GM21390 (cell line): ENCODE results near the gene ACAD9.
"Not testable (repeated sequence)": the region's sequence is repeated elsewhere in the genome, so short reads cannot be mapped to it uniquely, and the experiment has no call there.

Experiments
- ATAC-seq: cut with Tn5 transposase; IDR thresholded peaks from one replicate; pipeline ENCODE4 v1.9.1; 2021; ENCODE audit not compliant: unreplicated experiment

ACAD9 gene

DNA sequence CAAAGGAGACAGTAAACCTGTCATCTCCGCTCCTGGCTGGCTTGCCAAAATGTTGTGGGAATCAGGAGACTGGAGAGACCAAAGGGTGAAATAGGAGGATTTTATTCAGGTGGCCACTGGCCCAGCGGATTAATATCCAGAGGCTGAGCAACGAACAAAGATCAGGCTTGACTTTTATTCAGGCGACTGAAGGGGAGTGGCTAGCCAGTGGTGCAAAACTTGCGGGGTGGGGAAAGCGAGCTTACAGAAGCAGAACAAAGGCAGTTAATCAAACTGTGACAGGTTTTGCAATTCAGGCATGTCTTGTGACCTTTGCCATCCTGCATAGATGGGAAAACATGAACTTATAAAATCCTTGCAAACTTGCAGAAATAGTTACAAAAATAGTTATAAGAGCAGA is 19.8 kb upstream of the ACAD9 start:
- no peak for ATAC-seq

DNA sequence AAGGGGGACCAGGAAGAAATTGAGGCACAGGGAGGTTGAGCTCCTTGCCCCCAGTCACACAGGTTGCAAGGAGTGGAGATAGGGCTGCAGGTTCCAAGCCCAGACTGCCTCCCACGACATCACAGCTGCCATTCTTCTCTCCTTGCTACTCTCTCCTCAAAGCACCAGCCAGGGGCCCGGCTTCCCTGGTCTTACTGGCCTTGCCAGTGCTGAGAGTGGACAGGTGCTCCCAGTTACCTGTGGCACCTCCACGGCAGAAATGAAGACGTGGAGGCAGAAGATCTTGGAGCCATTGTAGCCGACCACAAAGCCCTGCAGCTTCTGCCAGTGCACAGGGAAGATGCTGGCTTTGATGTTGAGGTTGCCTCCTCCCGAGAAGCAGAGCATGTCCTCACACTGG is 17.9 kb upstream of the ACAD9 start:
- no peak for ATAC-seq

DNA sequence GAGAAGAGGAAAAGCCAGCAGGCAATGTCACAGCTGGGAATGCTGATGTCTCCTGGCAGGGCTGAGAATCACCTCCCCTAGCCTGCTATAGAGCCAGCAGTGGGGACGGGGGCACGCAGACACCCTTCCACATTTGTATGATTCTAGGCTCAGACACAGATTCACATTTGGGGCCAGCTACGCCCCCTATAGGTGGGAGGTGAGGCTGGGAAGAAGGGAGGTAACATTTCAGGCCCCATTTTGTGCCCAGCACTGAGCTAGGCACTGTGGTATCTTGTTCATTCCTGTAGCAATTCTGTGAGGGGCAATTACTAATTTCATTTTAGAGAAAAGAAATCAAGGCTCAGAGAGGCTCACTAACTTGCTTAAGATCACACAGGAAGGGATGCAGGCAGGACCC is 15.9 kb upstream of the ACAD9 start:
- no peak for ATAC-seq

DNA sequence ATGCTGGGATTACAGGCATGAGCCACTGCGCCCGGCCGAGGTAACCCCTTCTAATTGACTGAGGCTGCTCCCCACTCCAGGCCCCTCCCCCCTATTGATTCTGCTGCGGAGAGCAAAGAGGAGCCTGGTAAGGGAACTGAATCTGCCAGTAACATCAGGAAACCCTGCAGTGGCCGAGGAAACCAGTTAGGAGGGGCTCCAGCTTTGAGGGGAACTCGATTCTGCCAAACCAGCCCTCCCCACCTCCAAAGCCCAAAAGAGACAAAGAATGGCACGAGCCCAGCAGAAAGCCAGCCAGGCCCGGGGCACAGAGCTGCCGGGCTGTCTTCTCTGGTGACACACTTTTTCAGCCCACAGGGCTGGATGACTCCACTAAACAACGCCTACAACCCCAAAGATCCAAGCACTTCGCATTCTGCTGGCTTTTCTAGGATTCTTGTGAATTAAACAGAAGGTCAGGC is 15.0 kb upstream of the ACAD9 start:
- ATAC-seq: no peak

DNA sequence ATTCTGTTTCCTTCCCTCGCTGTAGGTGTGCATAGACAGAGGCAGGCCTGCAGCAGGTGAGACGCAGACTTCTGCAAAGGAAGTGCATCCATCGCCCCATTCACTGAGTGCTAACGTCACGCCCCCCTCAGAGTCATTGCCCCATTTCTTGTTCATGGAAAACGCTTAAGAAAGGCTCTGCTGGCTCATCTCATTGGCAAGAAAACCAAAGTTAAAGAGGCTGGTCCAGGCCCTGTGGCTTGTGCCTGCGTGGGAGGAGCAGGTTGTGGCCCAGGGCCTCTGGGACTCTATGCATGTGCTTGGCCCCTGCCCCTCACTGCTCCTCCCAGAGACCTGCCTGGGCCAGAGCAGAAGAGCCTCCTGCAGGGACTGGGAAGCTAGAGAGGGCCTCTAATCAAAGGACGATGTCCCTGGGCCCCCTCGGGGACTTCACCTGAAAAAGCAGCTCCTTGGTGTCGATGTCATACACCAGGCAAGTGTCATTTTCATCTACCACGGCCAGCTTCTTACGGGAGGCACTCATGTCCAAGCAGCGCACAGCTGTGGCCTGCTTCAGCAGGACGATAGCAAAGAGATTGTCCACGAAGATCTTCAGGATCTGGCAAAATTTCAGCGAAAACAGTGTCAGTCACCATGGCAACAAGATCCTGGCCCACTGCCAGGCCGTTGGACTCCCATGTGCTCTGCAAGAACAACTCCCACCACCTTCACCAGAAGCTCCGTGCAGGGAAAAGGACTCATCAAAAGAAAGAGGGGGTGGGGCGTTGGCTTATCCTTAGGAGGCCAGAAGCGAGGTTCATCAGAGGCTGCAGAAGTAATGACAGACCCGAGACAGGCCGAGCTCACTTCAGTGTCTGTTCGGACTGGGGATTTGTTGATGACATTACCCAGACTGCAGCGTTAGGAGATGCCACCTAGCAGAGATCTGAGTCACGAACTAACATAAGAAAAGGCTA is 14.3 kb upstream of the ACAD9 start:
- not testable (repeated sequence) for ATAC-seq

DNA sequence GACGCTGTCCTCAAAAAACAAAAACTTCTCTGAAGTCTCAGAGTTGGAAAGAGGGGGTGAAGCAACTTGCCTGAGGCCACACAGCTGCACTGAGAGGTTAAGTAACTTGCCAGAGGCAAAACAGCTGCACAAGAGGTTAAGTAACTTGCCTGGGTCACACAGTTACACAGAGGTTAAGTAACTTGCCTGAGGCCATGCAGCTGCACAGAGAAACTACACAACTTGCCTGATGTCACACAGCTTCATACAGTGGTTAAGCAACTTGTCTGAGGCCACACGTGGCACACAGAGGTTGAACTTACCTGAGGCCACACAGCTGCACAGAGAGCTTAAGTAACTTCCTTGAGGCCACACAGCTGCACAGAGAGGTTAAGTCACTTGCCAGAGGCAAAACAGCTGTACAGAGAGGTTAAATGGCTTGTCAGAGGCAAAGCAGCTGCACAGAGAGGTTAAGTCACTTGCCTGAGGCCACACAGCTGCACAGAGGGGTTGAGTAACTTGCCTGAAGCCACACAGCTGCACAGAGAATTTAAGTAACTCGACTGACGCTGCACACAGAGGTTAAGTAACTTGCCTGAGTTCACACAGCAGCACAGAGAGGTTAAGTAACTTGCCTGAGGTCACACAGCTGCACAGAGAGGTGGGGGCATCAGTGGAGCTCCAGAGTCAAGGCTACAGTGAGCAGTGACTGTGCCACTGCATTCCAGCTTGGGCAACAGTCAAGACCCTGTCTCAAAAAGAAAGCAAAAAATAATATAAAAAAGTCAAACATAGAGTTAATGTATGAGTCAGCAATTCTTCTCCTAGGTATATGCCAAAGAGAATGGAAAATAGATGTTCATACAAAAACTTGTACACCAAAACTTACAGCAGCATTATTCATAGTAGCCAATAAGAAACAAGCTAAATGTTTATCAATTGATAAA is 12.0 kb upstream of the ACAD9 start:
- no peak for ATAC-seq

DNA sequence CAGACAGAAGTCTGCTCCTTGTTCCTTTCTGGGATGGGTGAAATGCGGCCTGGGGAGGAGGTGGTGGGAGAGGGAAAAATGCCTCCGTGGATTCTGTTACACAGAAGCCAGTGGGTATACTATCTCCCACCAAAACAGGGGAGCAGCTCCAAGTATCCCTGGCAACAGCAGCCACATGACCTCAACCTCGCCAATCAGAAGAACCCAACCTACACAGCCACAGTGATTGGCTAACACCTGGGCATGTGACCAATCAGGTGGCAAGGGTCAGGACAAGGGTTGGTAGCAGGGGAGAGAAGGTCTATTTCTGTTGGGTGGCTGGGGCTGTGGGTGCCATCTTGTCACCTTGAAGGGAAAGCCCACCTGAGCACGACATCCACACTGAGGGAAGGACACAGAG is 9.1 kb upstream of the ACAD9 start:
- no peak for ATAC-seq

DNA sequence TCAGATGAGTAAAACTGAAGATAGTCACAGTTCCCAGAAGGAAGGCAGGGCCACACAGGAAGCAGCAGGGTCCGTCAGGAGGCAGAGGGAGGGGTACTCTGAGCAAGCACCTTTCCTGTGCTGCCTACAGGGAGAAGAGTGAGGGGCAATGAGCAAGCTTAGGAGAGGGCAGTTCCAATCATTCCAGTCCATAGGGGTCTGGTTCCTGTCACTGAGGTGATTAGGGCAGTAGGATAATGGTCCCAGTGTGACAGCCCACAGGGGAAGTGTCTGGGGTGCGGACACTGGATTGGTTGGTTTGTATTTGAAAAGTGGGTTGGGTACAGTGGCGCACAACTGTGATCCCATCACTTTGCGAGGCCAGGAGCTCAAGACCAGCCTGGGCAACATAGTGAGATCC is 7.1 kb upstream of the ACAD9 start:
- ATAC-seq: no peak

DNA sequence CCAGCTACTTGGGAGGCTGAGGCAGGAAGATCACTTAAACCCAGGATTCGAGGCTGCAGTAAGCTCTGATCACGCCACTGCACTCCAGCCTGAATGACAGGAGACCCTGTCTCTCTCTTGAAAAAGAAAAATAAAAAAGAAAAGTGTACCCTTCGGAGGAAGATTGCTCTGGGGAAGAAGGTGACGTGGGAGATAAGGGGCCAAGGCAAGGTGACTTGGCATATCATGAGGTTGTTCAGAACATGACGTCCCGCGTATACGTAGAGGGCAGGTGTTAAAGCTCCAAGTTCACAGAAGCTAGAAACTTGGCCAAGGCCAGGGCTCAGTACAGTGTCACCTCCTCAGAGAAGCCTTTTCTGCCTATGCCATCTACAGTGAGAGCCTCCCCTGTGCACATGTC is 6.7 kb upstream of the ACAD9 start:
- no peak for ATAC-seq

DNA sequence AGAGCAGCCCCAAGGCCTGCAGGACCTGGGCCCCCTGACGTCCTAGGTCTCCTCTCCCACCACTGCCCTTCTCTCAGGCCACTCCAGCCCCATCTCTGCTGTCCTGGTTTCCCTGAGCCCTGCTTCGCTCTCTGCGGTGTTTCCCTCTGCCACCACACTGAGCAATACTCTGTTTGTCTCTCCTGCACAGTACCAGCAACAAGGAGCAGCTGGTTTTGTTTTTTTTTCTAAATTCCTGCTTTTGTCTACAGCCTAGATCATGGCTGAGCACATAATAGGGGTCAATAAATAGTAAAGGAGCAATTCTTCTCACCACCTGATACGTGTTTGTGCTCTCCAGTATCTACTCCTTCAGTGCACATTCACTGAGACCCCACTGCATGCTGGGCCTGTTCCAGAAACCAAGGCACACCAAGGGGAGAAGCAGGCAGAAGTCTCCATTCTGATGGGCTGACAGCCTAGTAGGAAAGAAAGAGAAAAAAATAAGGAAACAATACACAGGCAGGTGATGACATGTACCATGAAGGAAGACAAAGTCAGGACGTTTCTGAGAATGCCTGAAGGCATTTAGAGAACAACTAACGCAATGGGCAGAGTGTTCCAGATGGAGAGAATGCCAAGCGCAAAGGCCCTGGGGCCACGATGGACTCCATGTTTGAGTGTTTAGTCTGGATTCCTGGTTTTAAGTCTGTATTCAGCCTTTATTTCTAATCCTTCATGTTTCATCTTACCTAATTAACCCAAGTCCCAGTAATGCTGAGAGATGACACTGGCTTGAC is 6.0 kb upstream of the ACAD9 start:
- ATAC-seq: no peak

DNA sequence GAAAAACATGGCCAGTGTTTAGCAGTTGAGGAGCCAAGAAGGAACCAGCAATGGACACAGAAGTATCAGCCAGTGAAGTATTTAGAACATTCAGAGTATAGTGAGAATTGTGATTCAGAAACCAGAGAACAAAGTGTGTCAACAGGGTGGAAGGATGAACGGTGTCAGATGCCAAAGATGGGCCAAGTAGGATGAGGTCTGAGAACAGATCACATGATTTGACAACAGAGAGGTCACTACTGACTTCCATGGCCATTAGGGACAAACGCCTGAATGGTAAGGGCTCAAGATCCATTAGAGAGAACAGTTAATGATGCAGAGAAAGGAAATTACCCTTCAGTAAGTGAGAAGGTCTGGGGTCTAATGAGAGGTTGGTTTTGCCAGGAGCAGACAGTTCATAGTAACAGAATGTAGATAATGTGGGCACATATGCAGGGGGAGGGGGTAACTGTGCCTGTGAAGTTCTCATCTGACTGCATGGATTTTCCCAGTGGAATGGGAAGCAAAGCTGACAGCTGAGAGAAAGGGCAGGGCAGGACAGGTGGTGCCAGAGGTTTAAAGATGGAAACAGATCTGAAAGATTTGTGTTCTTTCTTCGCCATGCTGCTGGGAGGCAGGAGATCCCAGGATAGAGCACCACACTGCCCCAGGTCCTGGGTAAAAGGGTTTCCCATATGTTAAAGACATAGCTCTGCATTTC is 4.8 kb upstream of the ACAD9 start:
- no peak for ATAC-seq

DNA sequence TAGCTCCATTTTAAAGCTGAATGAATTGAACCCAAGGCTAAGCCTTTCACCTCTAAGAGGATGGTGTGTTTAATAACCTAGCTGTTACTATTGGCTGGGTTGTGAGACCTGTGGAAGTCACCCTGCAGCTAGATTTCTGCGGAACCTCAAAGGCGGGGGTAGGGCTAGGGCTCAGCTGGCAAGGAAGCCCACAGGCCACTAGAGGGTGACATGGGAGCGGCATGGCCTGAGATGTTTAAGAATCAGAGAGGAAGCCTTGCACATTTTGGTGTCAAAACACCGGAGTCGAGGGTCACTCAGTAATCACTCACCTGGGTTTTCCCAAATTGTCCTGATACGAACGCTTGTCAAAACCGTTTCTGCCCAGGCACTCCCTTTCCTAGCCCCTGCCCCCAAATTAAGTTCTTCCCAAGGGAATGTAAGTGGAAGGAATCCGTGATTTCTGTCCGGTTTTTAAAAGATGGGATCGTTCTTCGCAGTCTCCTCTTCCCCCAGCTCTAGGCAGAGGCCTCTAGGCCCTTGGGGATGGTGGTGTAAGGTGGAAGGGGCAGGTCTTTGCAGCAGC is 3.8 kb upstream of the ACAD9 start:
- no peak for ATAC-seq

DNA sequence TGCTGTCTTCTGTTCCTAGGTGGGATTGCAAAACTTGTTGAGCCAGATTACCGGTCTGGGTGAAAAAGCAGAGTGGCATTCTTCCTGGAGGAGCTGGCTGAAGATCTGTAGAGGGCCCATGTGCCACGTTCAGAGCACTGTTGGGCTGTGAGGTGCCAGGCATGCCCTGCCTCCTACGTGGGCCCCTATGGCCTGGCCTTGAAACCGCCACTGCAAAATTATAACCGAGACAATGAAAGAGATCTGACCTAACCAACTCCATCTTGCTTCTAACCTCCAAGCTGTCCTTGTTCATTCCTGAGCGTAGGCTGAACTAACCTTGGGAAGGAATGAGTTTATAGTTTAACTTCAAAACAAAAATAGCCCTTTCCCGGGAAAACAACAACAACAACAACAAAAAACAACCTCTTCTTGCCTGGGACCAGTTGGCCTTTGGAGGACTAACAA is 1.4 kb upstream of the ACAD9 start:
- ATAC-seq: no peak

DNA sequence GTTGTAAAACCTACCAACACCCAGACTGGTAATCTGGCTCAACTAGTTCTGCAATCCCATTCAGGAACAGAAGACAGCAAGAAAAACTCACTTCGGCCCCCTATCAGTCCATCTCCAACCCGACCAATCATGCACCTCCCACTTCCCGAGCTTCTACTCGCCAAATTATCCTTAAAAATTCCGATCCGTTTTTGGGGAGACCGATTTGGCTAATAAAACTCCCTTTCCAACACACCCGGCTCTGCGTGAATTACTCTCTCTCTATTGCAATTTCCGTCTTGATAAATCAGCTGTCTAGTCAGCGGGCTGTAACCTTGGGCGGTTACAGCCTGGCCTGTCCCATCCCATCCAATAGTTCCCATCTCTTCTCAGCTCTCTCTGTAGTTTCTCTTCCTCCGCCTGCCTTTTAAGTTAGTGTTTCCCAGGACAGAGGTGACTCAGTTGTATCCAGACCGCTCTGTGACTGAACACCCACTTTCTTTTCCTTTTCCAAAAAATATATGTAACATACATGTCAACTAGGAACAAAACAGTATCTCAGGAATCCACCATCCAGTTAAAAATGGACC is 780 bp upstream of the ACAD9 start:
- no peak for ATAC-seq

DNA sequence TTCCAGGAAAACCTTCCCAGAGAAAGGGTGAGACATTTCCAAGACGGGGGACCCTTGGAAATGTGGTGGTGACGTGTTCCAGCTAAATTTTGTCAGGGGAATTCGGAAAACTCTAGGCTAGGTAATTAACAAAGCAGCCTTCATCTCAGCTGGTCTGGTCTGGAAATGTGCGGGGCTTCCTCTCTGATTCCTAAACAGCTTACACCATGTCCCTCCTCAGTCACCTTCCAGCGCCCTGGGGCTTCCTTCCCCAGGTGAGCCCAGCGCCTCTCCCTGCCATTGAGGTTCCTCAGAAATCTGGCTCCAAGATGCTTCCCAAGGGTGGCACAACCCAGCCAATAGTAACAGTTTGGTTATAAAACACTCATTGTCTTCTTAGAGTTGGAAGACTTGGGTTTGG is 571 bp downstream of the ACAD9 start:
- ATAC-seq: no peak

DNA sequence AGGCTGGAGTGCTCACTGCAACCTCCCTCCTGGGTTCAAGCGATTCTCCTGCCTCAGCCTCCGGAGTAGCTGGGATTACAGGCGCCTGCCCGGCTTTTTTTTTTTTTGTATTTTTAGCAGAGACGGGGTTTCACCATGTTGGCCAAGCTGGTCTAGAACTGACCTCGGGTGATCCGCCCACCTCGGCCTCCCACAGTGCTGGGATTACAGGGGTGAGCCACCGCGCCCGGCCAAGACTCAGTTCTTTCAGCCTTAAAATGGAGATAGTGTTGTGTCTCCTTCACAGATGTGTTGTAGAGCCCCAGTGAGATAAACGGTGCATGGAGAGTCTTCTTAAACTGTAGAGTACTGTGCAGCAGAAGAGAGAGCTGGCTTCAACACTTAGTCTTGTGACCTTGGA is 1.0 kb downstream of the ACAD9 start:
- not testable (repeated sequence) for ATAC-seq

DNA sequence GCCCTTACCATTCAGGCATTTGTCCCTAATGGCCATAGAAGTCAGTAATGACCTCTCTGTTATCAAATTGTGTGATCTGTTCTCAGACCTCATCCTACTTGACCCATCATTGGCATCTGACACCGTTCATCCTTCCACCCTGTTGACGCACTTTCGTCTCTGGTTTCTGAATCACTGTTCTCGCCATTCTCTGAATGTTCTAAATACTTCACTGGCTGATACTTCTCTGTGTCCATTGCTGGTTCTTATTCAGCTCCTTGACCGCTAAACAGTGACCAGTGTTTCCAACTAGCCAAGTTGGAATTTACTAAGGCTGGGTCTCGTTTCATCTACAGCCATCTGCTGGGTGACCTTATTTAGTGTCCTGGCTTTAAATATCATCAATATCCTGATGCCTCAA is 2.2 kb downstream of the ACAD9 start:
- no peak for ATAC-seq

DNA sequence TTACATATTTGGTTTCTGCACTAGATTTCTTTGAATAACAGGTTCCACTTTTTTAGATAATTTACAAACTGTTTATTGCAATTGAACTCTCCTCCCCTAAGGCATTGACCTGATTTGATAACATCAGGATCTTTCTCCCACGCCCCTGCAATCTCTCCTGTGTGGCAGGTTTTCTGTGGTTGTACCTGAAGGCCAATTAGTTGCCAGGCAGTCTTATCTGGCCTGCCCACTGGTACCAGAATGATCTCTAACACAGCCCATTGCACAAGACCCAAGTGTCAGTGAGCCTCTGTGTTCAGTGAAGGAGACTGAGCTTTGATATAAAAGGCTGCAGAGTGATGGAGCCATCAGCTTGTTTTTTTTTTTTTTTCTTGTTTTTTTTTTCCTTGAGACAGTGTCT is 3.3 kb downstream of the ACAD9 start:
- no peak for ATAC-seq

DNA sequence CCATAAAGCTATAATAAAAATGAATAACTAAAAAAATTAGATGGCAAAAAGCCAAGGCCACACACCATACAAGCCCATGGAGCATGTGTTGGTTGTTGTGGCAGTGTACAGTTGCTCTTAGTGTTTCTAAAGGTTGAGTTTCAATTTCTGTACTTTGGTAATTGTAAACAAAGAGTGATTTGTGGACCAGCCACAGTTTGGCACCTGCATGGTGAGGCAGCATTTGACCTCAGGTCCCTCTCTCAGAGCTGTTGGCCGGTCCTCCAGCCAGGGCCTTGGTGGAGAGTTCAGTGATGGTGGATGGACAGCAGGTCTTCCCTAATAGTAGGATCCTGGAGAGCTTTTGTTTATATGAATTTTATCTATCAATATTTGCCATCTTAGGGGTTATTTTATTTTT is 5.6 kb downstream of the ACAD9 start:
- no peak for ATAC-seq
